Body of pancreas (tissue), 4 donors: Measurements from ENCODE around the gene ZNF276.

Experiments
- CTCF ChIP-seq, 7 experiments: fragments of 450-650 bp in 4 of 7; fragments of 200-600 bp in 3 of 7; sonication (generic) in 3 of 7; IDR thresholded peaks; one replicate each; pipeline ENCODE4 v1.5.1; 2016 to 2019; ENCODE audit warnings: antibody characterized with exemption in 7 of 7
- POLR2A ChIP-seq, 3 donors: fragments of 450-650 bp; IDR thresholded peaks; one replicate each; pipeline ENCODE4 v1.6.1; 2016; ENCODE audit warnings: antibody characterized with exemption in 3 of 3, mild to moderate bottlenecking in 2 of 3

- no peak for TF ChIP-seq POLR2A (IDR thresholded peaks at IDR 0.05)
- no peak for TF ChIP-seq CTCF (IDR thresholded peaks at IDR 0.05)
These were observed 9.0 kb upstream of the ZNF276 start for GRCh38 chr16:89712274-89712781.
